Erythroblast (primary cell): ENCODE measurements around the gene CCL19.

Source experiments
- GATA1 ChIP-seq: IDR thresholded peaks from 2 replicates; pipeline ENCODE4 v1.6.1; 2011; ENCODE audit warnings: low read depth, mild to moderate bottlenecking, control low read depth, low read length, moderate library complexity
- POLR2A ChIP-seq: IDR thresholded peaks from 2 replicates; pipeline ENCODE4 v1.6.1; 2011; ENCODE audit warnings: mild to moderate bottlenecking, low read length

DNA sequence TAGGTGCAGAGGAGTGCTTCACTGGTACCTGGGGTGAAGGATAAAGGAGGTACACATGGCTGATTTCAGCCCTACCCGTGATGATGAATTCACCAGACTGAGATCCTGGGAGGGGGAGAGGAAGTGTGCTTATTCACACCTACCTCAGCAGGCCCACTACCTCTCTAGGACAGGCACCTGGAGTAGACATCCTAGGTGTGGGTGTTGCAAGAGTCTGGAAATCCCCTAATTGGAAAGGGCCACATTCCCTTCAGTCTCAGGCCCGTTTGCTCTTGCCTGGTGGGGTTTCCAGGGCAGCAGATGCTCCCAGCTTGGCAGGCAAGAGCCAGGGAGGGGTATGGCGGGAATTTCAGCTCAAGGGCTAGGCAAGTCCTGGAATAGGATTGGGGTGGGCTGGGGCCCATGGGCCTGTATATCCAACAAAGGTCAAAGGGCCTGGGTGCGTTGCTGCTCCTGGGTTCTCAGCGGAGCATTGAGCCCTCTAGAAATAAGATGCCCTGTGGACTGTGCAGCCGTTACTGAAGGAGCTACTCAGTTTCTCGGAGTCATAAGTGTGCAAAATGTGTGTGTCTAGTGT, 24.7 kb upstream of the CCL19 start:
- TF ChIP-seq POLR2A (no peak), GATA1 (no peak)
